HepG2 (cell line): ENCODE results near the gene SYNGAP1. TPM values are rescaled to one million over a fixed set of nuclear protein-coding genes. Genes with fewer than 3 reads are reported as not detected.
A peak's percentile ranks its signal among the peaks of the same experiment; 100 is the strongest.

Source experiments
- ATF1 ChIP-seq: IDR thresholded peaks from 2 replicates; pipeline ENCODE4 v1.6.1; 2016; ENCODE audit warnings: mild to moderate bottlenecking, control low read depth
- ATF7-NPFF ChIP-seq: sonication (generic); formaldehyde crosslinking; IDR thresholded peaks from 2 replicates; pipeline ENCODE4 v1.8.1; 2023; ENCODE audit warnings: mild to moderate bottlenecking, low read depth, missing genetic modification reagents, moderate library complexity
- FIP1L1 ChIP-seq: fragments of 200-400 bp; formaldehyde crosslinking; IDR thresholded peaks from 2 replicates; pipeline ENCODE4 v1.6.1; 2018; ENCODE audit warnings: low read depth, mild to moderate bottlenecking, low read length, moderate library complexity, borderline replicate concordance; ENCODE audit not compliant: insufficient read depth
- NFKB2 ChIP-seq: sonication (generic); formaldehyde crosslinking; IDR thresholded peaks from 2 replicates; pipeline ENCODE4 v1.4.0; 2020; ENCODE audit warnings: missing genetic modification reagents, borderline replicate concordance
- RELA ChIP-seq: sonication (generic); formaldehyde crosslinking; IDR thresholded peaks from 2 replicates; pipeline ENCODE4 v1.4.0; 2020; ENCODE audit warnings: missing genetic modification reagents
- REXO4 ChIP-seq: sonication (generic); formaldehyde crosslinking; IDR thresholded peaks from 2 replicates; pipeline ENCODE4 v1.8.0; 2022; ENCODE audit warnings: missing genetic modification reagents, mild to moderate bottlenecking, borderline replicate concordance
- RORA ChIP-seq: sonication (generic); formaldehyde crosslinking; IDR thresholded peaks from 2 replicates; pipeline ENCODE4 v1.5.0; 2020; ENCODE audit warnings: mild to moderate bottlenecking, missing genetic modification reagents, moderate library complexity
- ZKSCAN5 ChIP-seq: sonication (generic); formaldehyde crosslinking; IDR thresholded peaks from 2 replicates; pipeline ENCODE4 v1.5.1; 2020; ENCODE audit warnings: mild to moderate bottlenecking, missing genetic modification reagents
- ZMYM2 ChIP-seq: sonication (generic); formaldehyde crosslinking; IDR thresholded peaks from 2 replicates; pipeline ENCODE4 v1.8.0; 2022; ENCODE audit warnings: mild to moderate bottlenecking, missing genetic modification reagents
- ZMYM4 ChIP-seq: sonication (generic); formaldehyde crosslinking; IDR thresholded peaks from 2 replicates; pipeline ENCODE4 v1.8.1; 2023; ENCODE audit warnings: mild to moderate bottlenecking, missing genetic modification reagents
- ZNF232 ChIP-seq: sonication (generic); formaldehyde crosslinking; IDR thresholded peaks from 2 replicates; pipeline ENCODE4 v1.4.0; 2020; ENCODE audit warnings: missing genetic modification reagents, borderline replicate concordance
- ZNF83 ChIP-seq: sonication (generic); formaldehyde crosslinking; IDR thresholded peaks from 2 replicates; pipeline ENCODE4 v1.4.0; 2020; ENCODE audit warnings: missing genetic modification reagents, mild to moderate bottlenecking, borderline replicate concordance
- polyA plus RNA-seq, 8 experiments: library from polyadenylated mRNA; depleted of rRNA in 3 of 8; stranded (reverse) in 7 of 8; unstranded in 1 of 8; fragments of >200 nt; fragmentation: Illumina TruSeq in 4 of 8; extraction: Trizol in 4 of 8; gene quantifications; 2 replicates each; pipeline versions ENCODE4 v1.2.1 to v1.2.3, GENCODE V29; 2011 to 2016; ENCODE audit warnings: low read depth in 4 of 8, missing spikeins in 1 of 8, mixed read lengths in 1 of 8; ENCODE audit not compliant: insufficient read depth in 1 of 8
- total RNA-seq, 5 experiments: library from RNA; depleted of rRNA; stranded (reverse); fragments of >200 nt; fragmentation: Illumina TruSeq; extraction: Trizol; gene quantifications; 2 replicates each; pipeline ENCODE4 v1.2.3, GENCODE V29; 2016; ENCODE audit warnings: low read depth in 1 of 5
- TF ChIP-seq, protein P1 (sequence below): sonication (generic); formaldehyde crosslinking; conservative IDR thresholded peaks from 2 replicates; pipeline ENCODE4 v1.8.1; 2023; ENCODE audit warnings: missing genetic modification reagents
- TF ChIP-seq, protein P2 (sequence below): sonication (generic); formaldehyde crosslinking; IDR thresholded peaks from 2 replicates; pipeline ENCODE4 v1.4.0; 2020; ENCODE audit warnings: mild to moderate bottlenecking, missing genetic modification reagents
- TF ChIP-seq, protein P3 (sequence below), 2 experiments: sonication (generic) in 1 of 2; formaldehyde crosslinking in 1 of 2; IDR thresholded peaks; 2 replicates each; pipeline versions ENCODE4 v1.6.1 to v1.9.0; 2014 to 2022; ENCODE audit warnings: antibody characterized with exemption in 1 of 2, borderline replicate concordance in 1 of 2, inconsistent platforms in 1 of 2, low read depth in 1 of 2, missing genetic modification reagents in 1 of 2
- TF ChIP-seq, protein P4 (sequence below): IDR thresholded peaks from 2 replicates; pipeline ENCODE4 v1.6.1; 2016; ENCODE audit warnings: missing genetic modification reagents, missing compliant biosample characterization

Gene SYNGAP1
- total and polyA plus RNA-seq, 2 of the 13 experiments (the other 11 are each of a cell fraction or from before 2014, with no cell fraction given) = 0.75 to 1.1 TPM

DNA sequence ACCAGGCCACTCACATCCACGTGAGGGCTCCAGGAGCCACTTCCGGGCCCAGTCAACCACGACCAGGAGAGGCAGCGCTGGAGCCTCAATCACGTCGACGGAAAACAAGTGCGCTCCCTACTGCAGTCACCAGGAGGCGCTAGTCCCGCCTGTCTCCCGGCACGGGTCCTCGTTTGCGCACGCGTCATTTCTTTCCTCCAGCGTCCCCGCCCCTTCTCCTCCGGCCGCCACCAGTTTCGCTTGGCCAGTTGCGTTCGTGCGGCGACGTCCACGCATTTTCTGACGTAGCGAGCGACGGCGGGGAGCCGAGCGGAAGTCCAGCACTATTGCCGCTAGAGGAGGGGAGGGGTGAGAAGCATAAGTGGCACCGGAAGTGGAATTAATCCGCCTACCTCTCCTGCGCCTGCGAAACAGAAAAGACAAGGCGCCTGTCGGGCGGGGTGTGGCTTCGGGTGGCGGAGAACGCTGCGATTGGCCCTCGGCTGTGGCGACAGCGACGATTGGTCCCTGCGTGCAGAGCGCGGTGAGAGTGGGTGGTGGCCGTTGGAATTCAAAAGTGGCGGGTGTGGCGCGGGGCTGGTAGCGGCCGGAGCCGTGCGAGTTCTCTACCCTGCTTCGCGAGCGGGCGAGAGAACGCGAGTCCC, 28.5 kb upstream of the SYNGAP1 start, which contains the start of gene KIFC1 (continued):
- peak; percentile 97 for TF ChIP-seq ZMYM4
- peak; percentile 88; the same call in 1 of the 2 replicates for TF ChIP-seq ZNF83 (CRISPR knock-in tag)
- TF ChIP-seq, protein P1, sequence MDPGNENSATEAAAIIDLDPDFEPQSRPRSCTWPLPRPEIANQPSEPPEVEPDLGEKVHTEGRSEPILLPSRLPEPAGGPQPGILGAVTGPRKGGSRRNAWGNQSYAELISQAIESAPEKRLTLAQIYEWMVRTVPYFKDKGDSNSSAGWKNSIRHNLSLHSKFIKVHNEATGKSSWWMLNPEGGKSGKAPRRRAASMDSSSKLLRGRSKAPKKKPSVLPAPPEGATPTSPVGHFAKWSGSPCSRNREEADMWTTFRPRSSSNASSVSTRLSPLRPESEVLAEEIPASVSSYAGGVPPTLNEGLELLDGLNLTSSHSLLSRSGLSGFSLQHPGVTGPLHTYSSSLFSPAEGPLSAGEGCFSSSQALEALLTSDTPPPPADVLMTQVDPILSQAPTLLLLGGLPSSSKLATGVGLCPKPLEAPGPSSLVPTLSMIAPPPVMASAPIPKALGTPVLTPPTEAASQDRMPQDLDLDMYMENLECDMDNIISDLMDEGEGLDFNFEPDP (CRISPR knock-in tag) = no peak
- TF ChIP-seq REXO4 = no peak
- TF ChIP-seq, protein P2, sequence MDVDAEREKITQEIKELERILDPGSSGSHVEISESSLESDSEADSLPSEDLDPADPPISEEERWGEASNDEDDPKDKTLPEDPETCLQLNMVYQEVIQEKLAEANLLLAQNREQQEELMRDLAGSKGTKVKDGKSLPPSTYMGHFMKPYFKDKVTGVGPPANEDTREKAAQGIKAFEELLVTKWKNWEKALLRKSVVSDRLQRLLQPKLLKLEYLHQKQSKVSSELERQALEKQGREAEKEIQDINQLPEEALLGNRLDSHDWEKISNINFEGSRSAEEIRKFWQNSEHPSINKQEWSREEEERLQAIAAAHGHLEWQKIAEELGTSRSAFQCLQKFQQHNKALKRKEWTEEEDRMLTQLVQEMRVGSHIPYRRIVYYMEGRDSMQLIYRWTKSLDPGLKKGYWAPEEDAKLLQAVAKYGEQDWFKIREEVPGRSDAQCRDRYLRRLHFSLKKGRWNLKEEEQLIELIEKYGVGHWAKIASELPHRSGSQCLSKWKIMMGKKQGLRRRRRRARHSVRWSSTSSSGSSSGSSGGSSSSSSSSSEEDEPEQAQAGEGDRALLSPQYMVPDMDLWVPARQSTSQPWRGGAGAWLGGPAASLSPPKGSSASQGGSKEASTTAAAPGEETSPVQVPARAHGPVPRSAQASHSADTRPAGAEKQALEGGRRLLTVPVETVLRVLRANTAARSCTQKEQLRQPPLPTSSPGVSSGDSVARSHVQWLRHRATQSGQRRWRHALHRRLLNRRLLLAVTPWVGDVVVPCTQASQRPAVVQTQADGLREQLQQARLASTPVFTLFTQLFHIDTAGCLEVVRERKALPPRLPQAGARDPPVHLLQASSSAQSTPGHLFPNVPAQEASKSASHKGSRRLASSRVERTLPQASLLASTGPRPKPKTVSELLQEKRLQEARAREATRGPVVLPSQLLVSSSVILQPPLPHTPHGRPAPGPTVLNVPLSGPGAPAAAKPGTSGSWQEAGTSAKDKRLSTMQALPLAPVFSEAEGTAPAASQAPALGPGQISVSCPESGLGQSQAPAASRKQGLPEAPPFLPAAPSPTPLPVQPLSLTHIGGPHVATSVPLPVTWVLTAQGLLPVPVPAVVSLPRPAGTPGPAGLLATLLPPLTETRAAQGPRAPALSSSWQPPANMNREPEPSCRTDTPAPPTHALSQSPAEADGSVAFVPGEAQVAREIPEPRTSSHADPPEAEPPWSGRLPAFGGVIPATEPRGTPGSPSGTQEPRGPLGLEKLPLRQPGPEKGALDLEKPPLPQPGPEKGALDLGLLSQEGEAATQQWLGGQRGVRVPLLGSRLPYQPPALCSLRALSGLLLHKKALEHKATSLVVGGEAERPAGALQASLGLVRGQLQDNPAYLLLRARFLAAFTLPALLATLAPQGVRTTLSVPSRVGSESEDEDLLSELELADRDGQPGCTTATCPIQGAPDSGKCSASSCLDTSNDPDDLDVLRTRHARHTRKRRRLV (CRISPR knock-in tag) = no peak
- TF ChIP-seq, protein P3, sequence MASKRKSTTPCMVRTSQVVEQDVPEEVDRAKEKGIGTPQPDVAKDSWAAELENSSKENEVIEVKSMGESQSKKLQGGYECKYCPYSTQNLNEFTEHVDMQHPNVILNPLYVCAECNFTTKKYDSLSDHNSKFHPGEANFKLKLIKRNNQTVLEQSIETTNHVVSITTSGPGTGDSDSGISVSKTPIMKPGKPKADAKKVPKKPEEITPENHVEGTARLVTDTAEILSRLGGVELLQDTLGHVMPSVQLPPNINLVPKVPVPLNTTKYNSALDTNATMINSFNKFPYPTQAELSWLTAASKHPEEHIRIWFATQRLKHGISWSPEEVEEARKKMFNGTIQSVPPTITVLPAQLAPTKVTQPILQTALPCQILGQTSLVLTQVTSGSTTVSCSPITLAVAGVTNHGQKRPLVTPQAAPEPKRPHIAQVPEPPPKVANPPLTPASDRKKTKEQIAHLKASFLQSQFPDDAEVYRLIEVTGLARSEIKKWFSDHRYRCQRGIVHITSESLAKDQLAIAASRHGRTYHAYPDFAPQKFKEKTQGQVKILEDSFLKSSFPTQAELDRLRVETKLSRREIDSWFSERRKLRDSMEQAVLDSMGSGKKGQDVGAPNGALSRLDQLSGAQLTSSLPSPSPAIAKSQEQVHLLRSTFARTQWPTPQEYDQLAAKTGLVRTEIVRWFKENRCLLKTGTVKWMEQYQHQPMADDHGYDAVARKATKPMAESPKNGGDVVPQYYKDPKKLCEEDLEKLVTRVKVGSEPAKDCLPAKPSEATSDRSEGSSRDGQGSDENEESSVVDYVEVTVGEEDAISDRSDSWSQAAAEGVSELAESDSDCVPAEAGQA (IDR thresholded peaks at IDR 0.05; ENCODE audit: low read depth) = peak; percentile 99
- TF ChIP-seq, protein P3 (CRISPR knock-in tag; IDR thresholded peaks at IDR 0.05; ENCODE audit: borderline replicate concordance) = no peak
- TF ChIP-seq FIP1L1 = no peak
- TF ChIP-seq ZMYM2 (CRISPR knock-in tag) = peak; percentile 93
- TF ChIP-seq, protein P4, sequence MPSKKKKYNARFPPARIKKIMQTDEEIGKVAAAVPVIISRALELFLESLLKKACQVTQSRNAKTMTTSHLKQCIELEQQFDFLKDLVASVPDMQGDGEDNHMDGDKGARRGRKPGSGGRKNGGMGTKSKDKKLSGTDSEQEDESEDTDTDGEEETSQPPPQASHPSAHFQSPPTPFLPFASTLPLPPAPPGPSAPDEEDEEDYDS (CRISPR knock-in tag) = peak; percentile 88
- peak; percentile 96 for TF ChIP-seq ATF1
- TF ChIP-seq NFKB2 (CRISPR knock-in tag) = peak; percentile 69; the same call in 1 of the 2 replicates
- TF ChIP-seq RORA = no peak
- TF ChIP-seq RELA (CRISPR knock-in tag) = no peak
- TF ChIP-seq ZNF232 (CRISPR knock-in tag) = peak; percentile 72; the same call in 1 of the 2 replicates
- TF ChIP-seq ZKSCAN5 (CRISPR knock-in tag) = no peak
- peak; percentile 99 for TF ChIP-seq ATF7-NPFF (CRISPR knock-in tag)
